ENCODE results near the gene WDFY1. TPM values are rescaled to one million over a fixed set of nuclear protein-coding genes. Genes with fewer than 3 reads are reported as not detected.
A peak's percentile ranks its signal among the peaks of the same experiment; 100 is the strongest.

WDFY1 gene
- total RNA-seq, 6 experiments from 2014 or later, result 35.2 to 50.4 (median 44.7) TPM

GRCh38 chr2:223978451-223978850, 33.3 kb upstream of the WDFY1 start:
- Mint-ChIP-seq H3K27me3 (ENCODE audit: insufficient read depth) (no peaks in the 10 kb centered on the region), H3K9me3 (no peaks in the 10 kb centered on the region), H3K4me1 (ENCODE audit: low read depth) (peaks cover 12% of the 10 kb centered on the region), H3K36me3 (ENCODE audit: low read depth) (peaks cover 6% of the 10 kb centered on the region; the same call in 1 of the 2 replicates), H3K27ac (no peak overlapping the region), H3K4me3 (no peak overlapping the region)
- TF ChIP-seq CTCF (IDR thresholded peaks at IDR 0.05), result no peak
- no peak for DNase-seq

GRCh38 chr2:223976635-223977226, 31.6 kb upstream of the WDFY1 start:
- H3K27me3 Mint-ChIP-seq (ENCODE audit: insufficient read depth), result no peaks in the 10 kb centered on the region
- peaks cover 12% of the 10 kb centered on the region for H3K4me1 Mint-ChIP-seq (ENCODE audit: low read depth)
- H3K27ac Mint-ChIP-seq, result peak overlapping the region; percentile 28
- DNase-seq, result peak; percentile 11
- no peaks in the 10 kb centered on the region for H3K9me3 Mint-ChIP-seq
- TF ChIP-seq CTCF (IDR thresholded peaks at IDR 0.05), result no peak
- H3K4me3 Mint-ChIP-seq, result no peak overlapping the region
- H3K36me3 Mint-ChIP-seq (ENCODE audit: low read depth), result peaks cover under 1% of the 10 kb centered on the region; the same call in 1 of the 2 replicates

- no peak overlapping the region for H3K4me3 Mint-ChIP-seq
- H3K27ac Mint-ChIP-seq, result no peak overlapping the region
- no peaks in the 10 kb centered on the region for H3K9me3 Mint-ChIP-seq
- no peak for TF ChIP-seq CTCF (IDR thresholded peaks at IDR 0.05)
- H3K4me1 Mint-ChIP-seq (ENCODE audit: low read depth), result peaks cover 27% of the 10 kb centered on the region
- no peak for DNase-seq
- H3K36me3 Mint-ChIP-seq (ENCODE audit: low read depth), result no peaks in the 10 kb centered on the region; the same call in 1 of the 2 replicates
- H3K27me3 Mint-ChIP-seq (ENCODE audit: insufficient read depth), result no peaks in the 10 kb centered on the region
Observed at GRCh38 chr2:223973606-223974005, 28.5 kb upstream of the WDFY1 start.

GRCh38 chr2:223972656-223973102, 27.5 kb upstream of the WDFY1 start:
- TF ChIP-seq CTCF (IDR thresholded peaks at IDR 0.05), result no peak
- Mint-ChIP-seq H3K4me1 (ENCODE audit: low read depth) (peaks cover 36% of the 10 kb centered on the region), H3K9me3 (no peaks in the 10 kb centered on the region), H3K4me3 (no peak overlapping the region; the same call in 1 of the 2 replicates), H3K27me3 (ENCODE audit: insufficient read depth) (no peaks in the 10 kb centered on the region), H3K36me3 (ENCODE audit: low read depth) (no peaks in the 10 kb centered on the region; the same call in 1 of the 2 replicates), H3K27ac (no peak overlapping the region)
- no peak for DNase-seq

- DNase-seq, result no peak
- H3K9me3 Mint-ChIP-seq, result no peaks in the 10 kb centered on the region
- H3K27ac Mint-ChIP-seq, result no peak overlapping the region; the same call in 1 of the 2 replicates
- no peak for TF ChIP-seq CTCF (IDR thresholded peaks at IDR 0.05)
- peaks cover 1% of the 10 kb centered on the region for H3K36me3 Mint-ChIP-seq (ENCODE audit: low read depth)
- H3K4me1 Mint-ChIP-seq (ENCODE audit: low read depth), result peaks cover 36% of the 10 kb centered on the region
- no peak overlapping the region for H3K4me3 Mint-ChIP-seq
- no peaks in the 10 kb centered on the region for H3K27me3 Mint-ChIP-seq (ENCODE audit: insufficient read depth)
Observed at GRCh38 chr2:223971731-223972130, 26.6 kb upstream of the WDFY1 start.

Measured in HFFc6 (cell line).